GM18951 (cell line): ENCODE measurements around the gene DGKQ.

Experiments used
- POLR2A ChIP-seq: IDR thresholded peaks from 4 replicates; pipeline ENCODE4 v1.6.1; 2011; ENCODE audit warnings: mild to moderate bottlenecking; ENCODE audit not compliant: insufficient read length, insufficient read depth; ENCODE audit errors: extremely low read depth
- in situ Hi-C: fragments of 300-500 bp; cut with MboI; formaldehyde crosslinking; loops from one replicate; pipeline ENCODE4 v1.12.0; 2022; ENCODE audit warnings: low sequenced_read_pairs, mixed read lengths, inconsistent platforms; ENCODE audit not compliant: unreplicated experiment

Gene DGKQ

DNA sequence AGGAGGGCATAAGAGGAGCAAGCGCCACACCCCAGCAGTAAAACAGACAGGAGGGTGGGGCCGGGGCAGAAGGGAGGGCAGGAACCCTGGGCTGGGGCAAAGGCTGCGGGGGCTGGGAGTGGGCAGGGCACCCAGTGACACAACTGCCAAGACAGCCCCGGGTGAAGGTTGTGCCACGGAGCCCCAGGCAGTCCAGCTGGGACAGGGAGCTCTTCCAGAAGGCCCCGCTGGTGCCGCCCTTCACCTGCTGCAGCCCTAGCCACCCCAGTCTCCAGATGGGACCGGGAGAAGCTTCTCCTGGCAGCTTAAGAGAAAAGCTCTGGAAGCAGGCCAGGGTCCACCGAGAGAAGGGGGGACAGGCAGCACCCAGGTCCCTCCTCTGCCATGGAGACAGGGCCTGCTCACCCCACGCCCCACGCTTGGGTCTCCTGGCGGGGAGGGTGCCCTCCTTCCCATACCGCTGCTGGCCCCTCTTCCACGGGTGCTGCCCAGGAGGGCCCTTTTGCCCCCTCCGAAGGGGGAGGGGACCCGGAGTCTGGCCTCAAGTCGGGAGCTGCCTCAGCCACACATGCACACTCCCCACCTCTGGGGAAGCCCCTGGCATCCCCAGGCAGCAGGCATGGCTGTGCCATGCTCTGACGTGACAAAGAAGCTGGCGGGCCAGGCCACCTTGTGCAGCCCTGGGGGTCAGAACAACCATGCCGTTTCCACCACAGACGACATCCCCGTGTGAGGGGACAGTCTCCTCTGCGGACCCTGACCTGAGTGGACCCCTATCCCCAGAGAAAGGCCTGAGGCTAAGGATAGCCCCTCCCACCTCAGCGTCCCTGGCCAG, 1.5 kb downstream of the DGKQ start:
- in situ Hi-C loops, result no loop called here
- TF ChIP-seq POLR2A, result no peak

- in situ Hi-C loops, result no loop called here
- no peak for TF ChIP-seq POLR2A
Observed at GRCh38 chr4:970854-971520, 2.4 kb downstream of the DGKQ start.

DNA sequence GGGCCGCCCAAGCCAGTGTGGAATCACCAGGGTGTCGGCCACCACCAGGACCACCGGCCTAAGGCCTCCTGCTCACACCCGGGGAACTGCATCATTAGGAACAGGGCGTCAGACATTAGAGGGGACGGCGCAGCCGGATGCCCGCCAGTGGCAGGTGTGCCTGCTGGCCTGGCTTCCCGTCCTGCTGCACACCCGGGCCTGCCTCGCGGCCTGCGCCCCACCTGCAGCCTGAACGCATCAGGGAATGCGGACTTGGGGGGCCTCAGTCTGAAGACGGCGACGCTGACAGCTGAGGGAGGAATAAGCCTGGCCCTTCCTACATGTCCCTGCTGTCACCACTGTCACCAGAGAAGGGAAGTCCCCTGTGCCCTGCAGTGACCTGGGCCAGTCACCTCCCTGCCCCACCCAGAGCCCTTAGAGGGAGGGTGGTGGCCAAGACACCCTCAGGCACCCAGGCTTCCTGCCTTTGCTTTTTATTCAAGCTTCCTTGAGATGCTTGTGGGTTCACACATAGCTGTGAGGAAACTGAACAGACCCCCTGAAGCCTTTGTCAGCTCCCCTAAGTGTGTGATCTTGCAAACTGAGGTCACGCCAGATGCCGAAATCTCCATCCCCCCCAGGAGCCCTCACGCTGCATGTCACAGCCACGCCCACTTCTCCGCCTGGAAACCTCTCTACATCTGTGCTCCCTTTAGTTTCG, 3.2 kb downstream of the DGKQ start:
- in situ Hi-C loops, result no loop called here
- TF ChIP-seq POLR2A, result no peak

- no peak for TF ChIP-seq POLR2A
- in situ Hi-C loops, result no loop called here
Observed at GRCh38 chr4:968621-969394, 4.6 kb downstream of the DGKQ start.

- no peak for TF ChIP-seq POLR2A
- in situ Hi-C loops, result no loop called here
Observed at GRCh38 chr4:968221-968620, 5.1 kb downstream of the DGKQ start.

GRCh38 chr4:967113-968104, 6.0 kb downstream of the DGKQ start:
- TF ChIP-seq POLR2A, result no peak
- in situ Hi-C loops, result no loop called here

DNA sequence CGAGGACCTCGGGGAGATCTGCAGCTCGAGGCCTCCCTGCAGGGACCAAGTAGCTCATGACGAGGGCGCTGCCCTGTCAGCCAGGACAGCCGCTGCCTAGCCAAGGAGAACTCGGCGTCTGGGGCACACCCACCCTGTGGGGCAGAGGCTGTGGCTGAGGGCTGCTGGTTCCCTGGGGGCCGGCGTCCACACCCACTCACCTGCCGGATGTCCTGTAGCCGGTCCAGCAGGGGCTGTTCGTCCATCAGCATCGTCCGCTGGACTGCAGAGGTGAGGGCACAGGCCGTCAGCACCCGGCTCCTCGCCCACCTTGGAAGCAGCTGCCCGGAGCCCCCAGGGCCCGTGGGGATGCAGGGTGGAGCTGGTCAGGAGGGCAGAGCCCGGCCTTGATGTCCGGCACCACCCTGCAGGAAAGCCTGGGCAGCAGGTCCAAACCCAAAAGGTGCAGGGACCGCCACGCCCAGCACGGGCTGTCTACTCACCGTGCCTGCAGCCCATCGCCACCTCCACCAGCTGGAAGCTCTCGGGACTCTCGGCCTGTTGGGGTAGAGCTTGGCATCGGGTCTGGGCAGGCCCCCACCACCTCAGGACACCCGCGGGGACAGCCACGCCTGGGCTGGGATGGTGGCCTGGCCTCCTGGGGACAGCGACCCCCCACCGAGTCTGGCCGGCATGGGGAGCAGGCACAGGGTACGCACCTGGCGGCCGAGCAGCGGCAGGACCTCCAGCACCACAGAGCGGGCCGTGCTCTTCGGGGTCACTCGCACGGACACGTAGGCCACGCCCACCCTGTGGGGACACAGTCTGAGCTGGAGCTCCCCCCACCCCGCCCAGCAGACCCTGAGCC, 6.9 kb downstream of the DGKQ start:
- in situ Hi-C loops, result no loop called here
- no peak for TF ChIP-seq POLR2A

- no peak for TF ChIP-seq POLR2A
- in situ Hi-C loops, result no loop called here
Observed at GRCh38 chr4:965766-966134, 7.6 kb downstream of the DGKQ start.

DNA sequence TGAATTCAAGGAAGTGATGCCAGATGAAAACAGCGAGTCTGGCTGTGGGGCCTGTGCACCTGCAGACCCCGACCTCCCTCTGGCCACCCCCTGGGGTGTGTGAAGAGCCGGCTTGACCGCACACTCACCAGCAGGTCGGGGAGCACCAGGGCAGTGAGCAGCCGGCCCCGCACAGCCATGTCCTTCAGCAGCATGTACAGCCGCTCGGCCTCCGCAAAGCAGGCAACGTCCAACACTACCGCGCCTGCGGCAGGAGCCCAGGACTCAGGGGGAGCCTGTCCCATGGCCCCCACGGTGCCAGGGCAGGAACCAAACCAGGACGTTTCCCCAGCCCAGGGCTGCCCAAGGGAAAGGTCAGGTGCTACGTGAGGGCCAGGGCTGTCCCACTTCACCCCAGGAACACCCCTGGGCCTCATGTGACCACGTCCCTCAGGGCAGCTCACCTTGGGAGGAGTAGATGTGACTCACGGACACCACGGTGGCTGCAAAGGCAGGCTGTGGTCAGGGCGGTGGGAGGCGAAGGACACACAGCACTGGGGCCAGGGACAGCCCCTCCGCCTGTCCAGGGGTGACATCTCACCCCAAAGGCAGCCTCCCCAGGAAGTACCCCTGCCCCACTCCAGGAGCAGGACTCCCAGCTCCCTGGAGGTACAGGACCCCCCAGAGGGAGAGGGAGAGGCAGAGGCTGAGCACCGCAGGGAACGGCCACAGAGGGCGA, 8.2 kb downstream of the DGKQ start:
- no peak for TF ChIP-seq POLR2A
- in situ Hi-C loops, result no loop called here

GRCh38 chr4:964346-965025, 8.9 kb downstream of the DGKQ start:
- in situ Hi-C loops, result no loop called here
- TF ChIP-seq POLR2A, result no peak
